HG03066 (cell line): ENCODE measurements around the gene DHX57.
"Not testable (repeated sequence)": the region's sequence is repeated elsewhere in the genome, so short reads cannot be mapped to it uniquely, and the experiment has no call there.

ENCODE experiments used
- ATAC-seq: cut with Tn5 transposase; IDR thresholded peaks from one replicate; pipeline ENCODE4 v1.9.1; 2021; ENCODE audit warnings: low read depth; ENCODE audit not compliant: unreplicated experiment

The DHX57 gene

DNA sequence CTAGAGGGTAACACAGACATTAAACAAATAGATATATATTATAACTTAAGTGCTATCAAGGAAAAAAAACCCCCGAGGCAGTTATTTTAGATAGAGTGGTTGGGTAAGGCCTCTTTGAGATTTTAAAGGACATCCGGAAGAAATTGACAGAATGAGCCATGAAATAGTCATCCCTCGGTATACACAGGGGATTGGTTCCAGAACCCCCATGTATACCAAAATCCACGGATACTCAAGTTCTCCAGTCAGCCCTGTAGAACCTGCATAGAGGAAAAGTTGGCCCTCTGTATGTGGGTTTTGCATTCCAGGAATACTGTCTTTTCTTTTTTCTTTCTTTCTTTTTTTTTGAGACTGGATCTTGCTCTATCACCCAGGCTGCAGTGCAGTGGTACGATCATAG, 2.0 kb downstream of the DHX57 start:
- no peak for ATAC-seq

DNA sequence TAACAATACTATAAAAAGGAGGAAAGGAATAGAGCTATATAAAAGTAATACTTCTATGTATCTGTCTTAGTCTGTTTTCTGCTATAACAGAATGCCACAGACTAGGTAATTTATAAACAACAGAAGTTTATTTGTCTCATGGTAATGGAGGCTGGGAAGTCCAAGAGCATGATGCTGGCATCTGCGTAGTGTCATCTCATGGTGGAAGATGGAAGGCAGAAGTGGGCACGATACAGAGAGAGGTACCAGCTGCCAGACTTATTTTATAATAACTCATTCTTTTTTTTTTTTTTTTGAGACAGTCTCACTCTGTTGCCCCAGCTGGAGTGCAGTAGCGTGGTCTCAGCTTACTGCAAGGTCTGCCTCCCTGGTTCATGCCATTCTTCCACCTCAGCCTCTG, 4.3 kb downstream of the DHX57 start:
- ATAC-seq, result no peak

GRCh38 chr2:38866773-38867443, 8.8 kb downstream of the DHX57 start:
- ATAC-seq, result no peak

DNA sequence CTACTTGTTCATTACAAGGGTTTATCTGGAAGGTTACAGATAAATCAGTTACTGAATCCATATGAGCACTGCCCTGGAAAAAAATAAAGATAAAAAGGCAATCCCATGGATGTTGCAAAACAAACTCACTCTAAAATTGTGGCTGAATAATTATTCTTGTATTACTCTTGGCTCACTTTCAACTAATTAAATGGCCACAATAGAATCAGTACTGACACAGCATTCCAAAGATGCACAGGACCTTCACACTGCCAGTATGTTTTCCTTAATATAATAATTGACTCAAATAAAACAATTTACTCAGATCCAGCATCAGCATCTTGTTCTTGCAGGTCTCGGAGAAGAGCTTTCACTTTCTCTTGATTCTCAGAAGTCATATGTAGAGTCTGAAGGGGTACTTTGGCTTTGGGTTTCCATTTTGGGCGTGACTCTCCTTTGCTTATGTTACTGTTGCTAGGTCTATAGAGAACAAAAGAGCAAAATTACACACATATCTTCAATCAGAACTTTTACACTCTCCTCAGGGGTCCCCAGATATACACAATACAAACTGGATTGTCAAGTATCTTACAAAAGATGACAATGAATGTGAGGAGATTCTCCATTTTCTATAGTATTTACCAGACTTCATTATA, 12.6 kb downstream of the DHX57 start:
- no peak for ATAC-seq

GRCh38 chr2:38862476-38862875, 13.3 kb downstream of the DHX57 start:
- no peak for ATAC-seq

GRCh38 chr2:38856165-38856564, 19.6 kb downstream of the DHX57 start:
- no peak for ATAC-seq

DNA sequence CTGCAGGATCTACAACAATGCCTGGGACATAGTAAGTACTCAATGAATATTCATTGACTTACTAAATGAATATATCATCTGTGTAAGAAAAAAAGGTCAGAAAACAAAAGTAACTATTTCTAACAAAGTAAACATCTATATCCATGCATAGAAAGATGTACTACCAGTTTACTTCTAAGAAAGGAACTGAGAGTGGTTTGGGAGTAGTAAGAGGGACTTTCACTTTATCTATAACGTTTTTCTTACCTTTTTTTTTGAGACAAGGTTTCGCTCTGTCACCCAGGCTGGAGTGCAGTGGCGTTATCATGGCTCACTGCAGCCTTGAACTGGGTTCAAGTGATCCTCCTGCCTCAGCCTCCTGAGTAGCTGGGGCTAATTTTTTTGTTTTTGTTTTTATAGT, 25.7 kb downstream of the DHX57 start:
- ATAC-seq, result peak; percentile 97

GRCh38 chr2:38836791-38837190, 38.9 kb downstream of the DHX57 start:
- ATAC-seq, result no peak

GRCh38 chr2:38835990-38836389, 39.7 kb downstream of the DHX57 start:
- ATAC-seq, result peak; percentile 96

DNA sequence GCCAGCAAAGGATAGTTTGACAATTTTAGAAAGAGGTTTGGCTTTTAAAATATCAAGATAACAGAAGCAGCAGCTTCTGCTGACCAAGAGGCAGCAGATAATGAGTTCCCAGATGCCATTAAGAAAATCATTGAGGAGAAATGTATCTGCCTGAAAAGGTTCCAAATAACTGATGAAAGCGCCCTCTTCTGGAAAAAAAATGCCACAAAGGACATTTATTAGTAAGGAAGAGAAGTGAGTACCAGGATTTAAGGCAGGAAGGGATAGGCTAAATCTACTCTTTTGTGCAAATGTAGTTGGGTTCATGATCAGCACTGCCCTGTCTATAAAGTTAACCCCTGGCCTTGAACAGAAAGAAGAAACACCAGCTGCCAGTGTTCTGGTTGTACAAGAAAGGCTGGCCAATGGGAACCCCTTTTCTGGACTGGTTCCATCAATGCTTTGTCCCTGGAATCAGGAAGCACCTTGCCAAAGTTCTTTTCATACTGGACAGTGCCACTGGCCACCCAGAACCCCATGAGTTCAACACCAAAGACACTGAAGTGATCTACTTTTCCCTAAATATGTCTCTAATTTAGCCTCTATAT, 40.6 kb downstream of the DHX57 start:
- ATAC-seq, result no peak

DNA sequence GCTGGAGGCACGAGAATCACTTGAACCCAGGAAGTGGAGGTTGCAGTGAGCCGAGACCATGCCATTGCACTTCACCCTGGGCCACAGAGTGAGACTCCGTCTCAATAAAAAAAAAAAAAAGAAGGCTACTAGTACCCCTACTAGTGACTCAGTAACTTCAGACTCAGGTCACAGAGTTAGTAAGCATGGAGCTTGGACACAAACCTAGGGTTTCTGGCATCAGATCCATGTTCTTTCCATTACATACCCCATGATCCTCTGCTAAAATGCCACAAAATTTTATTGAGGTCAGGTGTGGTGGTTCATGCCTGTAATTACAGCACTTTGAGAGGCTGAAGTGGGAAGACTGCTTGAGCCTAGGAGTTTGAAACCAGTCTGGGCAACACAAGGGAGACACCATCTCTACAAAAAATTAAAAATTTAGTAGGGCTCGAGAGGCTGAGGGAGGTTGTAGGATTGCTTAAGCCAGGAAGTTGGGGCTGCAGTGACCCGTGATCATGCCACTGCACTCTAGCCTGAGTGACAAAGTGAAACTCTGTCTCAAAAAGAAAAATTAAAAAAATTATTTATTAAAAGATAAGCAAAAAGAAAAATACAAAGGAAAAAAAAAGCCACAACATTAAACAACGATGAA, 45.1 kb downstream of the DHX57 start:
- no peak for ATAC-seq

DNA sequence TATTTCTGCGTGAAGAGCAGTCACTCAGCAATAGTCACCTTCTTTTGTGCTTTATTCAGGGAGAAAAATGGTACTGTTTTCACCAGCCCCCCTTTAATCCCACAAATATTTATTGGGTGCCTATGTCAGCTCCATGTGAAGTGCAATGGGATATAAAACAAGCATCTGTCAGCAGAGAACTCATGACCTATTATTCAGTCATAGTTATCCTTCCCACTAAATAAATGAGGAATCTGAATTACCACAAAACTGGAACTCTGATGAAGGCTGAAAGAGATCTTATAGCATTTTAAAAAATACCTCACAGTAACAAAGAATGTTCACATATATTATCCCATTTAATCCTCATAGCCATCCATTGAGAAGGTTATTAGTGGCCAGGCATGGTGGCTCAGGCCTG, 45.8 kb downstream of the DHX57 start:
- no peak for ATAC-seq

DNA sequence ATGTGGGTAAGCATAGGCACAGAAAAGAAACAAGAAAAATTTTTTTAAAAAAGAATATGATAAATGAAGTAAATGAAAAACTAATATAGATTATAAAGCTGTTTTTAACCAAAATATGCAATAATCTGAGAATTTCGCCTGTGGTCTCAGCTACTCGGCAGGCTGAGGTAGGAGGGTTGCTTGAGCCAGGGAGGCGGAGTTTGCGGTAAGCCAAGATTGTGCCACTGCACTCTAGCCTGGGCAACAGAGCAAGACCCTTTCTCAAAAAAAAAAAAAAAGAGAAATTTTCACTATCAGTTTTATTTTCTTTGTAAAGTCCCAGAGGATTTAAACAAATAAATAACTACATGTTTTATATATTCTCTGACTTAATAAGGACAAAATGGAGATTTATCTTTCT, 47.3 kb downstream of the DHX57 start:
- no peak for ATAC-seq

DNA sequence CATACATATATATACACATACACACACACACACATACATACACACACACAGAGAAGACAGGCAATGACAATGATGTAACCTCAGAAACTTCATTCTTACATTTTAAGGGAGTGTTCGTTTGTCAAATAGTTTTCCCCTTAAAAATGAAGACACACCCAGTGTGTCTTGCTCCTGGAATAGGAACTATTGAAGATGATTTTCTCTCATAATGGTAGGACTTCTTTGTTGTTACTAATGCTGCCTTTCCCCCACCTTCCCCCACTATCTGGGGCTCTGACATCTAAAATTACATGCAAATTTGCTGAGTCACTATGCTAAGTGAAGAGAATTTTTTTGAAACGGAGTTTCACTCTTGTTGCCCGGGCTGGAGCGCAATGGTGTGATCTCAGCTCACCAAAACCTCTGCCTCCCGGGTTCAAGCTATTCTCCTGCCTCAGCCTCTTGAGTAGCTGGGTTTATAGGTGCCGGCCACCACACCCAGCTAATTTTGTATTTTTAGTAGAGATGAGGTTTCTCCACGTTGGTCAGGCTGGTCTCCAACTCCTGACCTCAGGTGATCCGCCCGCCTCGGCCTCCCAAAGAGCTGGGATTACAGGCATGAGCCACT, 48.1 kb downstream of the DHX57 start:
- not testable (repeated sequence) for ATAC-seq

DNA sequence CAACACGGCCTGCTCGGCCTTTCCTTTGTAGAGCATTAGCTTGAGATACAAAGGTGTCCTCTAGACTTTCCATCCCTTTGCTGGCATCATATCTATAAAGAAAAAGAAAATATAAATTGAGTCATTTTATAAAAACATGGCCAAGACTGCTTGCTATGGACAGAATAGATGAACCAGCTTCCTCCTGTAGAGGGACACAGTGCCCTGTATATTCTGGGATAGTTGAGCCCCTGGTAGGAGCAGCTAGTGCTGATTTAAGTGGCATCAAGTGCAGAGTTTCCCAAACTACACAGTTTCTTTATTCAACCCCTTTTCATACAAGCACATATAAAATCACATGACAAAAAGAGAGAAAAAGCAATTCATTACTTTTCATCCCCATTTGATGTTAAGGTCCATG, 49.8 kb downstream of the DHX57 start:
- no peak for ATAC-seq

- ATAC-seq, result no peak
Observed at GRCh38 chr2:38824906-38825305, 50.8 kb downstream of the DHX57 start.

DNA sequence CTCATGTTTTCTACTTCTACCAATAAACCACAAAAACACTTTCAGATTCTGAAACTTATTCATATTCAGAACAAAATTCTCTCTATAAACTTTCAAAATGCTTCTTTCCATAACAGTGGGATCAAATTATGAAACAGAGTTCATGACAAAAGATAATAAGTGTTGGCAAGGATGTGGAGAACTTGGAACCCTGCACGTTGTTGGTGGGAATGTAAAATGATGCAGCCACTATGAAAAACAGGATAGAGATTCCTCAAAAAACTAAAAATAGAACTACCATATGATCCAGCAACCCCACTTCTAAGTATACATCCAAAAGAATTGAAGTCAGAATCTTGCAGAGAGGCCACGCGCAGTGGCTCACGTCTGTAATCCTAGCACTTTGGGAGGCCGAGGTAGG, 52.3 kb downstream of the DHX57 start:
- no peak for ATAC-seq

DNA sequence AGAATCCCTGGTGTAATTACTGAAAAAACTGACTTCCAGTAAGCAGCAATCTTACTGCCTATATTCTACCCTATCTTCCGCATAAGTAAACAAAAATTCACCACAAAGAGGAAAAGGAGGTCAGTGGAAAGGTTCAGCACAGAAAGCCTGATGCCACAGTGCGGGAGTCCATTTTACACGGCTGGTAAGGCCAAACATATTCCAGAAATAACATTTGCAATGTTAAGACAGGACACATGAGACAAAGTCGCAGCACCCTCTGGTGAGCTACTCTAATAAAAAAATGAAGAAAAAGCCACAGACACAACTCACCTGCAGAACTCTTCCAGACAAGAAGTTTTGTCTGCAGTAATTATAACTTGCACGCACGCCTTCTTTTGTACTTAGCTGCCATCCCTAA, 57.2 kb downstream of the DHX57 start:
- no peak for ATAC-seq

DNA sequence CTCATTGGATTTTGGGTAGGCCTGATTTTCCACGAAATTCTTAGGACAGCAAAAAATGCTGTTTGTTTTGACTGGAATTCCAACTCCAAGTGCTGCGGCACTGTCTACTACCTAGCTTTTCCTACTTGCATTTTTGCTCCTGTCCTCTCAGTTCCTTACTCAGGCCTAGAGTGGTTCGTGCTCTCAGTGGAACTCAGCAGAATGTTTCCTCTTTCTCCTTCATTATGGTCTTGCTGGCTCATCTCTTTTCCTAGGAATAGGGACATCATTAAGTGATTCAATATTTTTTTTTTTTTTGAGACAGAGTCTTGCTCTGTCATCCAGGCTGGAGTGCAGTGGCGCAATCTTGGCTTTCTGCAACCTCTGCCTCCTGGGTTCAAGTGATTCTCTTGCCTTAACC, 59.8 kb downstream of the DHX57 start:
- ATAC-seq, result no peak

DNA sequence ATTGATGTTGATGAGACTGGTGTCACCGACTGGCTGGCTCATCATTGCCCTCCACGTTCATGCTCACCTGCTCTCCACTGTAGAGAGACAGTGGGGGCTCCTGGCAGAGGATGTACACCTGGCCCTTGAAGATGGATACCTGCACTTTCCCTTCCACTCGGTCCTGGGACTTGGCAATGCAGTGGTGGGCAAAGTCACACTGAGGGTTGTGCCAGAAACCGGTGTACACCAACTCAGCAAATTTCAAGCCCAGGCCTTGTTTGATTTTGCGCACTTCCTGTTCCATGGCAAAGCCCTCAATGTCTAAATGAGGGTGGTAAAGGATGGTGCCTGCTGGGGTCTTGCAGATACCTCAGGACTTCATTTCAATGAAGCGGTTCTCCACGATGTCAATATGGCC, 65.2 kb downstream of the DHX57 start:
- ATAC-seq, result no peak

- ATAC-seq, result no peak
Observed at GRCh38 chr2:38808677-38809076, 67.1 kb downstream of the DHX57 start.

GRCh38 chr2:38806733-38807059, 69.0 kb downstream of the DHX57 start:
- no peak for ATAC-seq
